Immature natural killer cell (primary cell): ENCODE measurements around the gene IMMP2L. TPM values are rescaled to one million over a fixed set of nuclear protein-coding genes. Genes with fewer than 3 reads are reported as not detected.

ENCODE experiments used
- DNase-seq, 3 donors: peaks; one replicate each; pipeline ENCODE4 v3.0.0; 2022; ENCODE audit warnings: mixed read lengths in 1 of 3
- H3K27ac Mint-ChIP-seq, 6 donors: one replicate each; pipeline ENCODE4 v1.8.0; 2020; ENCODE audit warnings: mixed read lengths in 6 of 6, mild to moderate bottlenecking in 5 of 6, inconsistent platforms in 4 of 6, moderate library complexity in 3 of 6
- H3K27me3 Mint-ChIP-seq, 3 donors: one replicate each; pipeline ENCODE4 v1.8.0; 2020 to 2021; ENCODE audit warnings: low read depth in 3 of 3, mild to moderate bottlenecking in 3 of 3, mixed read lengths in 3 of 3, moderate library complexity in 3 of 3, inconsistent platforms in 1 of 3
- H3K36me3 Mint-ChIP-seq, 3 donors: one replicate each; pipeline ENCODE4 v1.8.0; 2020; ENCODE audit warnings: mixed read lengths in 3 of 3, inconsistent platforms in 2 of 3, mild to moderate bottlenecking in 2 of 3
- H3K4me1 Mint-ChIP-seq, 2 donors: one replicate each; pipeline ENCODE4 v1.8.0; 2020; ENCODE audit warnings: inconsistent platforms in 2 of 2, mild to moderate bottlenecking in 2 of 2, mixed read lengths in 2 of 2, moderate library complexity in 1 of 2
- H3K4me3 Mint-ChIP-seq, 5 donors: one replicate each; pipeline ENCODE4 v1.8.0; 2020; ENCODE audit warnings: mild to moderate bottlenecking in 5 of 5, mixed read lengths in 5 of 5, inconsistent platforms in 3 of 5, moderate library complexity in 3 of 5
- H3K9me3 Mint-ChIP-seq, 6 donors: one replicate each; pipeline ENCODE4 v1.8.0; 2020; ENCODE audit warnings: mild to moderate bottlenecking in 6 of 6, mixed read lengths in 6 of 6, inconsistent platforms in 4 of 6, moderate library complexity in 3 of 6
- polyA plus RNA-seq, 3 donors: library from polyadenylated mRNA; unstranded; fragments of 300-500 nt; fragmentation: Illumina TruSeq; gene quantifications; one replicate each; pipeline ENCODE4 v1.2.3, GENCODE V29; 2021

IMMP2L gene
- polyA plus RNA-seq, 3 donors from 2014 or later = 17.0 to 20.7 TPM; not detected in 1

GRCh38 chr7:111198255-111198654, 364.0 kb downstream of the IMMP2L start:
- H3K9me3 Mint-ChIP-seq = peaks cover 2 to 19% (median 8%) of the 10 kb centered on the region in 6 donors
- H3K27ac Mint-ChIP-seq = no peak overlapping the region
- H3K36me3 Mint-ChIP-seq = peaks cover 0 to 7% (median 0%) of the 10 kb centered on the region in 3 donors
- no peak overlapping the region for H3K4me3 Mint-ChIP-seq
- no peaks in the 10 kb centered on the region for H3K4me1 Mint-ChIP-seq
- no peak for DNase-seq
- H3K27me3 Mint-ChIP-seq = peaks cover 0 to 3% (median 2%) of the 10 kb centered on the region in 3 donors

GRCh38 chr7:111196655-111197054, 365.6 kb downstream of the IMMP2L start:
- DNase-seq = no peak
- H3K27me3 Mint-ChIP-seq = peaks cover 0 to 3% (median 2%) of the 10 kb centered on the region in 3 donors
- H3K9me3 Mint-ChIP-seq = peaks cover 5 to 24% (median 8%) of the 10 kb centered on the region in 6 donors
- H3K36me3 Mint-ChIP-seq = peaks cover 0 to 3% (median 3%) of the 10 kb centered on the region in 3 donors
- no peak overlapping the region for H3K27ac Mint-ChIP-seq
- H3K4me1 Mint-ChIP-seq = no peaks in the 10 kb centered on the region
- no peak overlapping the region for H3K4me3 Mint-ChIP-seq

- Mint-ChIP-seq H3K4me3 (no peak overlapping the region), H3K27me3 (peaks cover 0 to 3% (median 2%) of the 10 kb centered on the region in 3 donors), H3K36me3 (peaks cover 0 to 3% (median 3%) of the 10 kb centered on the region in 3 donors), H3K4me1 (no peaks in the 10 kb centered on the region), H3K27ac (no peak overlapping the region), H3K9me3 (peaks cover 3 to 21% (median 5%) of the 10 kb centered on the region in 6 donors)
- no peak for DNase-seq
These were observed 369.5 kb downstream of the IMMP2L start for GRCh38 chr7:111192614-111193413.

- DNase-seq = no peak
- peaks cover 0 to 3% (median 0%) of the 10 kb centered on the region in 3 donors for H3K36me3 Mint-ChIP-seq
- H3K4me3 Mint-ChIP-seq = no peak overlapping the region
- H3K27me3 Mint-ChIP-seq = peaks cover 0 to 2% (median 1%) of the 10 kb centered on the region in 3 donors
- H3K9me3 Mint-ChIP-seq = peaks cover 3 to 14% (median 5%) of the 10 kb centered on the region in 6 donors
- no peak overlapping the region for H3K27ac Mint-ChIP-seq
- H3K4me1 Mint-ChIP-seq = no peaks in the 10 kb centered on the region
These were observed 371.5 kb downstream of the IMMP2L start for GRCh38 chr7:111190804-111191203.

- Mint-ChIP-seq H3K36me3 (peaks cover 0 to 2% (median 0%) of the 10 kb centered on the region in 3 donors), H3K4me1 (no peaks in the 10 kb centered on the region), H3K4me3 (no peak overlapping the region), H3K27me3 (no peaks in the 10 kb centered on the region), H3K9me3 (peaks cover 0 to 16% (median 3%) of the 10 kb centered on the region in 6 donors), H3K27ac (no peak overlapping the region)
- no peak for DNase-seq
These were observed 377.3 kb downstream of the IMMP2L start for GRCh38 chr7:111184987-111185386.

- H3K36me3 Mint-ChIP-seq = peaks cover 0 to 4% (median 2%) of the 10 kb centered on the region in 3 donors
- no peak for DNase-seq
- no peaks in the 10 kb centered on the region for H3K4me1 Mint-ChIP-seq
- H3K27ac Mint-ChIP-seq = no peak overlapping the region
- no peaks in the 10 kb centered on the region for H3K27me3 Mint-ChIP-seq
- H3K4me3 Mint-ChIP-seq = no peak overlapping the region
- H3K9me3 Mint-ChIP-seq = peaks cover 0 to 18% (median 3%) of the 10 kb centered on the region in 6 donors
These were observed 379.0 kb downstream of the IMMP2L start for GRCh38 chr7:111183321-111183720.

- no peak for DNase-seq
- H3K27ac Mint-ChIP-seq = no peak overlapping the region
- H3K27me3 Mint-ChIP-seq = no peaks in the 10 kb centered on the region
- H3K9me3 Mint-ChIP-seq = peaks cover 0 to 14% (median 3%) of the 10 kb centered on the region in 6 donors
- peaks cover 0 to 4% (median 2%) of the 10 kb centered on the region in 3 donors for H3K36me3 Mint-ChIP-seq
- no peak overlapping the region for H3K4me3 Mint-ChIP-seq
- H3K4me1 Mint-ChIP-seq = no peaks in the 10 kb centered on the region
These were observed 382.0 kb downstream of the IMMP2L start for GRCh38 chr7:111180338-111180737.

GRCh38 chr7:111175908-111176441, 386.3 kb downstream of the IMMP2L start:
- DNase-seq = no peak
- peaks cover 0 to 2% (median 0%) of the 10 kb centered on the region in 3 donors for H3K27me3 Mint-ChIP-seq
- H3K4me3 Mint-ChIP-seq = no peak overlapping the region
- peaks cover 0 to 9% (median 3%) of the 10 kb centered on the region in 6 donors for H3K9me3 Mint-ChIP-seq
- H3K27ac Mint-ChIP-seq = no peak overlapping the region
- peaks cover 0 to 4% (median 2%) of the 10 kb centered on the region in 3 donors for H3K36me3 Mint-ChIP-seq
- no peaks in the 10 kb centered on the region for H3K4me1 Mint-ChIP-seq

- no peak for DNase-seq
- H3K4me1 Mint-ChIP-seq = no peaks in the 10 kb centered on the region
- no peak overlapping the region for H3K4me3 Mint-ChIP-seq
- peaks cover 0 to 9% (median 3%) of the 10 kb centered on the region in 6 donors for H3K9me3 Mint-ChIP-seq
- H3K27me3 Mint-ChIP-seq = peaks cover 0 to 2% (median 0%) of the 10 kb centered on the region in 3 donors
- peaks cover 0 to 4% (median 0%) of the 10 kb centered on the region in 3 donors for H3K36me3 Mint-ChIP-seq
- H3K27ac Mint-ChIP-seq = no peak overlapping the region
These were observed 387.8 kb downstream of the IMMP2L start for GRCh38 chr7:111174510-111174909.

GRCh38 chr7:111173990-111174389, 388.3 kb downstream of the IMMP2L start:
- no peak for DNase-seq
- peaks cover 0 to 4% (median 0%) of the 10 kb centered on the region in 3 donors for H3K36me3 Mint-ChIP-seq
- no peak overlapping the region for H3K27ac Mint-ChIP-seq
- H3K9me3 Mint-ChIP-seq = peaks cover 0 to 10% (median 3%) of the 10 kb centered on the region in 6 donors
- peaks cover 0 to 2% (median 0%) of the 10 kb centered on the region in 3 donors for H3K27me3 Mint-ChIP-seq
- H3K4me1 Mint-ChIP-seq = no peaks in the 10 kb centered on the region
- H3K4me3 Mint-ChIP-seq = no peak overlapping the region

GRCh38 chr7:111173528-111173927, 388.8 kb downstream of the IMMP2L start:
- peaks cover 0 to 6% (median 2%) of the 10 kb centered on the region in 6 donors for H3K9me3 Mint-ChIP-seq
- peaks cover 0 to under 1% (median 0%) of the 10 kb centered on the region in 3 donors for H3K36me3 Mint-ChIP-seq
- H3K4me1 Mint-ChIP-seq = no peaks in the 10 kb centered on the region
- H3K27ac Mint-ChIP-seq = no peak overlapping the region
- no peak for DNase-seq
- peaks cover 0 to 2% (median 0%) of the 10 kb centered on the region in 3 donors for H3K27me3 Mint-ChIP-seq
- no peak overlapping the region for H3K4me3 Mint-ChIP-seq

GRCh38 chr7:111172564-111173257, 389.6 kb downstream of the IMMP2L start:
- no peak overlapping the region for H3K4me3 Mint-ChIP-seq
- no peak overlapping the region for H3K27ac Mint-ChIP-seq
- no peaks in the 10 kb centered on the region for H3K4me1 Mint-ChIP-seq
- peaks cover 0 to 5% (median 3%) of the 10 kb centered on the region in 6 donors for H3K9me3 Mint-ChIP-seq
- DNase-seq = no peak
- H3K27me3 Mint-ChIP-seq = peaks cover 0 to 2% (median 0%) of the 10 kb centered on the region in 3 donors
- no peaks in the 10 kb centered on the region for H3K36me3 Mint-ChIP-seq

- no peak for DNase-seq
- H3K27ac Mint-ChIP-seq = no peak overlapping the region
- H3K4me3 Mint-ChIP-seq = no peak overlapping the region
- H3K27me3 Mint-ChIP-seq = no peaks in the 10 kb centered on the region
- peaks cover 0 to 7% (median 3%) of the 10 kb centered on the region in 6 donors for H3K9me3 Mint-ChIP-seq
- no peaks in the 10 kb centered on the region for H3K4me1 Mint-ChIP-seq
- H3K36me3 Mint-ChIP-seq = no peaks in the 10 kb centered on the region
These were observed 394.1 kb downstream of the IMMP2L start for GRCh38 chr7:111168182-111168581.
